Measurements from ENCODE around the gene SLC4A5.

GRCh38 chr2:74364533-74365505 is 21.6 kb upstream of the SLC4A5 start:
- TF ChIP-seq POLR2A (IDR thresholded peaks at IDR 0.05; ENCODE audit: low read depth, low read length), result no peak
- no peak for TF ChIP-seq POLR2AphosphoS5 (IDR thresholded peaks at IDR 0.05; ENCODE audit: low read depth, low read length)
- no peak for TF ChIP-seq TAF1 (IDR thresholded peaks at IDR 0.05; ENCODE audit: low read depth, low read length)
- no peak for TF ChIP-seq PAX5 (IDR thresholded peaks at IDR 0.05; ENCODE audit: insufficient read depth, low read length, severe bottlenecking)
- TF ChIP-seq SPI1 (IDR thresholded peaks at IDR 0.05; ENCODE audit: low read depth, low read length), result no peak
